Measurements from ENCODE around the gene HNRNPAB. TPM values are rescaled to one million over a fixed set of nuclear protein-coding genes. Genes with fewer than 3 reads are reported as not detected.

Gene HNRNPAB
- total and polyA plus RNA-seq, 2 donors (not counting 3 experiments of a cell fraction or from before 2014, with no cell fraction given) = 207 to 309 TPM

GRCh38 chr5:178236679-178237078 lies 32.3 kb downstream of the HNRNPAB start:
- intact Hi-C loops (cut with micrococcal nuclease) = loop anchor here (5.0 kb wide), 1 partner anchor 1321 kb away; no protein-coding TSS in a partner anchor
- peaks cover 16% of the 10 kb centered on the region for H3K4me1 ChIP-seq (ENCODE audit: control insufficient read depth, extremely low read depth, insufficient read depth, low read length)
- no peak overlapping the region for H3K27ac ChIP-seq (ENCODE audit: insufficient read depth, low read depth, low read length)
- TF ChIP-seq POLR2AphosphoS5 (IDR thresholded peaks at IDR 0.05; ENCODE audit: insufficient read depth, low read depth, low read length) = no peak
- TF ChIP-seq FOS (IDR thresholded peaks at IDR 0.05; ENCODE audit: borderline replicate concordance, insufficient read depth, low read length) = no peak
- no peak for TF ChIP-seq CTCF (IDR thresholded peaks at IDR 0.05; ENCODE audit: extremely low read depth in 1 of 2, insufficient read depth in 1 of 2, low read depth in 1 of 2, low read length in 2 of 2)
- no peak for TF ChIP-seq POLR2A (IDR thresholded peaks at IDR 0.05; ENCODE audit: low read depth, low read length)
- TF ChIP-seq, protein P1, sequence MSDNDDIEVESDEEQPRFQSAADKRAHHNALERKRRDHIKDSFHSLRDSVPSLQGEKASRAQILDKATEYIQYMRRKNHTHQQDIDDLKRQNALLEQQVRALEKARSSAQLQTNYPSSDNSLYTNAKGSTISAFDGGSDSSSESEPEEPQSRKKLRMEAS (IDR thresholded peaks at IDR 0.05; ENCODE audit: insufficient read depth, insufficient read length) = no peak
- no peak for TF ChIP-seq MYC (IDR thresholded peaks at IDR 0.05; ENCODE audit: low read depth, low read length)
- no peak for TF ChIP-seq EZH2 (IDR thresholded peaks at IDR 0.05; ENCODE audit: borderline replicate concordance, low read depth, low read length, severe bottlenecking)
- TF ChIP-seq JUN (IDR thresholded peaks at IDR 0.05; ENCODE audit: borderline replicate concordance, insufficient read depth, insufficient read length, low read depth) = no peak
- no peak for TF ChIP-seq GATA2 (IDR thresholded peaks at IDR 0.05; ENCODE audit: insufficient read depth, insufficient read length, low read depth, low read length)
- FAIRE-seq = peak; percentile 47
- no peaks in the 10 kb centered on the region for H3K9me1 ChIP-seq (replicated peaks; ENCODE audit: control insufficient read depth, extremely low read depth, insufficient read depth, low read length)
- no peak overlapping the region for H2AFZ ChIP-seq (ENCODE audit: low read depth, low read length)
- no peak overlapping the region for H3K4me3 ChIP-seq (replicated peaks in 1 of 3; ENCODE audit: insufficient read depth in 1 of 3, low read depth in 1 of 3, low read length in 3 of 3)
- H3K36me3 ChIP-seq (ENCODE audit: control insufficient read depth in 2 of 2, extremely low read depth in 1 of 2, insufficient read depth in 2 of 2, low read length in 2 of 2) = no peaks in the 10 kb centered on the region
- H3K9ac ChIP-seq (replicated peaks; ENCODE audit: extremely low read depth, insufficient read depth, low read length) = no peak overlapping the region
- no peaks in the 10 kb centered on the region for H3K9me3 ChIP-seq (replicated peaks; ENCODE audit: control insufficient read depth, insufficient read depth, low read length)
- H3K79me2 ChIP-seq (ENCODE audit: control insufficient read depth, insufficient read depth, low read length) = peaks cover 4% of the 10 kb centered on the region
- no peaks in the 10 kb centered on the region for H3K27me3 ChIP-seq (ENCODE audit: control insufficient read depth in 2 of 2, insufficient read depth in 2 of 2, low read length in 2 of 2)
- CTCF ChIA-PET = no interaction called here
- DNase-seq (ENCODE audit: low read depth, low spot score) = no peak
- H4K20me1 ChIP-seq (replicated peaks; ENCODE audit: control insufficient read depth, extremely low read depth, insufficient read depth, low read length) = no peaks in the 10 kb centered on the region
- dilution Hi-C loops (cut with MboI; ENCODE audit: extremely low pct_ligation_motif_present, low sequenced_read_pairs) = no loop called here
- H3K4me2 ChIP-seq (ENCODE audit: insufficient read depth, low read length) = no peak overlapping the region
- no TSS peak for BruUV-seq (replicated peaks)
- POLR2A ChIA-PET = no interaction called here
